Measurements from ENCODE around the gene GNAZ.

Gene GNAZ

GRCh38 chr22:23078462-23078787 lies 8.1 kb downstream of the GNAZ start:
- Histone ChIP-seq H3F3A (ENCODE audit: control insufficient read depth, insufficient read depth) (no peaks in the 10 kb centered on the region), H3K36me3 (ENCODE audit: control insufficient read depth, low read length) (peaks cover 2% of the 10 kb centered on the region; the same call in 1 of the 2 replicates), H3K79me2 (ENCODE audit: control insufficient read depth, low read length) (peaks cover 8% of the 10 kb centered on the region), H3K9me2 (replicated peaks; ENCODE audit: control insufficient read depth, low read length) (no peaks in the 10 kb centered on the region), H3K4me2 (ENCODE audit: low read length) (no peak overlapping the region), H3K4me3 (ENCODE audit: low read length) (no peak overlapping the region), H4K20me1 (ENCODE audit: control insufficient read depth, insufficient read depth, low read depth, low read length) (no peaks in the 10 kb centered on the region; the same call in 1 of the 2 replicates), H3K4me1 (ENCODE audit: control insufficient read depth, low read length) (peaks cover 30% of the 10 kb centered on the region), H3K27ac (ENCODE audit: low read depth, low read length) (no peak overlapping the region), H3K9me3 (ENCODE audit: control insufficient read depth, insufficient read depth, low read length) (no peaks in the 10 kb centered on the region), H3K27me3 (ENCODE audit: control insufficient read depth, low read length) (no peaks in the 10 kb centered on the region)
- no peak for TF ChIP-seq EZH2phosphoT487 (IDR thresholded peaks at IDR 0.05; ENCODE audit: borderline replicate concordance, low read length)
- no peak for TF ChIP-seq CTCF (IDR thresholded peaks at IDR 0.05; ENCODE audit: low read depth, low read length, poor library complexity, severe bottlenecking)

GRCh38 chr22:23079240-23079768 lies 9.0 kb downstream of the GNAZ start:
- TF ChIP-seq EZH2phosphoT487 (IDR thresholded peaks at IDR 0.05; ENCODE audit: borderline replicate concordance, low read length): no peak
- TF ChIP-seq CTCF (IDR thresholded peaks at IDR 0.05; ENCODE audit: low read depth, low read length, poor library complexity, severe bottlenecking): no peak
- Histone ChIP-seq H3K9me3 (ENCODE audit: control insufficient read depth, insufficient read depth, low read length) (no peaks in the 10 kb centered on the region), H3K27me3 (ENCODE audit: control insufficient read depth, low read length) (no peaks in the 10 kb centered on the region), H3K36me3 (ENCODE audit: control insufficient read depth, low read length) (peaks cover 2% of the 10 kb centered on the region; the same call in 1 of the 2 replicates), H3K4me2 (ENCODE audit: low read length) (no peak overlapping the region), H3K4me1 (ENCODE audit: control insufficient read depth, low read length) (peaks cover 22% of the 10 kb centered on the region), H4K20me1 (ENCODE audit: control insufficient read depth, insufficient read depth, low read depth, low read length) (no peaks in the 10 kb centered on the region; the same call in 1 of the 2 replicates), H3K4me3 (ENCODE audit: low read length) (no peak overlapping the region), H3F3A (ENCODE audit: control insufficient read depth, insufficient read depth) (no peaks in the 10 kb centered on the region), H3K9me2 (replicated peaks; ENCODE audit: control insufficient read depth, low read length) (no peaks in the 10 kb centered on the region), H3K79me2 (ENCODE audit: control insufficient read depth, low read length) (peaks cover 8% of the 10 kb centered on the region), H3K27ac (ENCODE audit: low read depth, low read length) (no peak overlapping the region)

GRCh38 chr22:23079814-23080521 lies 9.6 kb downstream of the GNAZ start:
- H3F3A ChIP-seq (ENCODE audit: control insufficient read depth, insufficient read depth): no peaks in the 10 kb centered on the region
- peaks cover 16% of the 10 kb centered on the region for H3K4me1 ChIP-seq (ENCODE audit: control insufficient read depth, low read length)
- H3K9me3 ChIP-seq (ENCODE audit: control insufficient read depth, insufficient read depth, low read length): no peaks in the 10 kb centered on the region
- H3K79me2 ChIP-seq (ENCODE audit: control insufficient read depth, low read length): peaks cover 8% of the 10 kb centered on the region
- no peak overlapping the region for H3K27ac ChIP-seq (ENCODE audit: low read depth, low read length)
- H3K9me2 ChIP-seq (replicated peaks; ENCODE audit: control insufficient read depth, low read length): no peaks in the 10 kb centered on the region
- H3K4me2 ChIP-seq (ENCODE audit: low read length): no peak overlapping the region
- no peak overlapping the region for H3K4me3 ChIP-seq (ENCODE audit: low read length)
- no peaks in the 10 kb centered on the region for H3K27me3 ChIP-seq (ENCODE audit: control insufficient read depth, low read length)
- H4K20me1 ChIP-seq (ENCODE audit: control insufficient read depth, insufficient read depth, low read depth, low read length): no peaks in the 10 kb centered on the region; the same call in 1 of the 2 replicates
- H3K36me3 ChIP-seq (ENCODE audit: control insufficient read depth, low read length): peaks cover 2% of the 10 kb centered on the region; the same call in 1 of the 2 replicates
- TF ChIP-seq CTCF (IDR thresholded peaks at IDR 0.05; ENCODE audit: low read depth, low read length, poor library complexity, severe bottlenecking) (no peak), EZH2phosphoT487 (IDR thresholded peaks at IDR 0.05; ENCODE audit: borderline replicate concordance, low read length) (no peak)
